Endothelial cell of umbilical vein (primary cell): Measurements from ENCODE around the gene PI4KB. TPM values are rescaled to one million over a fixed set of nuclear protein-coding genes. Genes with fewer than 3 reads are reported as not detected.

ENCODE experiments used
- BruUV-seq: library from RNA; stranded (reverse); fragments of 400-500 nt; replicated peaks from 2 replicates; lab custom pipeline; 2021; lab: Mats Ljungman, UMichigan
- CTCF ChIA-PET: fragments of 300-600, 350-600 bp; sonication (Branson Sonifier 250); formaldehyde crosslinking; loops from one replicate; lab custom pipeline; 2021; ENCODE audit warnings: antibody characterized with exemption, inconsistent platforms; lab: Charles Lee
- POLR2A ChIA-PET: fragments of 300-600, 350-600 bp; sonication (Branson Sonifier 250); formaldehyde crosslinking; loops from one replicate; lab custom pipeline; 2021; ENCODE audit warnings: antibody characterized with exemption, inconsistent platforms; lab: Charles Lee
- DNase-seq: peaks from one replicate; pipeline ENCODE4 v3.0.0-alpha.2; 2011; ENCODE audit warnings: low read depth, low spot score
- FAIRE-seq: peaks from 2 replicates; lab custom pipeline; 2011; peaks lifted over from hg19 to GRCh38; lab: Jason Lieb, UNC
- H2AFZ ChIP-seq: 2 replicates; pipeline ENCODE4 v1.6.0; 2012; ENCODE audit warnings: low read depth, low read length, control low read depth, inconsistent platforms
- H3K27ac ChIP-seq: 2 replicates; pipeline ENCODE4 v1.5.1; 2011; ENCODE audit warnings: low read depth, mild to moderate bottlenecking, control low read depth, low read length, moderate library complexity; ENCODE audit not compliant: insufficient read depth
- H3K27me3 ChIP-seq, 2 experiments: 2 replicates each; pipeline versions ENCODE4 v1.6.0 to v1.6.1; 2011; ENCODE audit warnings: low read length in 2 of 2, mixed read lengths in 1 of 2; ENCODE audit not compliant: control insufficient read depth in 2 of 2, insufficient read depth in 2 of 2
- H3K36me3 ChIP-seq, 2 experiments: 2 replicates in 1 of 2; 3 replicates in 1 of 2; pipeline ENCODE4 v1.5.1; 2011; ENCODE audit warnings: low read length in 2 of 2, mild to moderate bottlenecking in 1 of 2, moderate library complexity in 1 of 2; ENCODE audit not compliant: control insufficient read depth in 2 of 2, insufficient read depth in 2 of 2; ENCODE audit errors: extremely low read depth in 1 of 2
- H3K4me1 ChIP-seq: 3 replicates; pipeline ENCODE4 v1.5.1; 2011; ENCODE audit warnings: mild to moderate bottlenecking, low read length; ENCODE audit not compliant: control insufficient read depth, insufficient read depth; ENCODE audit errors: extremely low read depth
- H3K4me2 ChIP-seq: 2 replicates; pipeline ENCODE4 v1.6.1; 2011; ENCODE audit warnings: low read length, control low read depth, mixed read lengths; ENCODE audit not compliant: insufficient read depth
- H3K4me3 ChIP-seq, 3 experiments: fragments of 200-600 bp in 1 of 3; sonication (generic), shearing (Covaris generic) in 1 of 3; replicated peaks in 1 of 3; 2 replicates each; pipeline ENCODE4 v1.5.1; 2011 to 2016; ENCODE audit warnings: control low read depth in 3 of 3, low read length in 3 of 3, mild to moderate bottlenecking in 2 of 3, inconsistent platforms in 1 of 3, low read depth in 1 of 3, moderate library complexity in 1 of 3; ENCODE audit not compliant: insufficient read depth in 1 of 3
- H3K79me2 ChIP-seq: 2 replicates; pipeline ENCODE4 v1.6.0; 2012; ENCODE audit warnings: low read length, inconsistent platforms; ENCODE audit not compliant: control insufficient read depth, insufficient read depth
- H3K9ac ChIP-seq: replicated peaks from 2 replicates; pipeline ENCODE3; 2011; ENCODE audit warnings: low read length, control low read depth; ENCODE audit not compliant: insufficient read depth; ENCODE audit errors: extremely low read depth
- H3K9me1 ChIP-seq: replicated peaks from 3 replicates; pipeline ENCODE4 v1.6.0; 2011; ENCODE audit warnings: mild to moderate bottlenecking, low read length; ENCODE audit not compliant: control insufficient read depth, insufficient read depth; ENCODE audit errors: extremely low read depth
- H3K9me3 ChIP-seq: replicated peaks from 2 replicates; pipeline ENCODE4 v1.5.1; 2012; ENCODE audit warnings: low read length, inconsistent platforms; ENCODE audit not compliant: control insufficient read depth, insufficient read depth
- H4K20me1 ChIP-seq: replicated peaks from 2 replicates; pipeline ENCODE3; 2011; ENCODE audit warnings: mild to moderate bottlenecking, low read length; ENCODE audit not compliant: control insufficient read depth, insufficient read depth; ENCODE audit errors: extremely low read depth
- EZH2 ChIP-seq: IDR thresholded peaks from 2 replicates; pipeline ENCODE4 v1.6.1; 2012; ENCODE audit warnings: borderline replicate concordance, low read depth, mild to moderate bottlenecking, moderate library complexity, low read length, inconsistent platforms; ENCODE audit not compliant: severe bottlenecking
- FOS ChIP-seq: IDR thresholded peaks from 2 replicates; pipeline ENCODE4 v1.6.1; 2011; ENCODE audit warnings: mild to moderate bottlenecking, low read length, moderate library complexity, borderline replicate concordance; ENCODE audit not compliant: insufficient read depth
- GATA2 ChIP-seq: IDR thresholded peaks from 2 replicates; pipeline ENCODE4 v1.7.0; 2011; ENCODE audit warnings: low read depth, mild to moderate bottlenecking, moderate library complexity, mixed read lengths, low read length; ENCODE audit not compliant: insufficient read length, insufficient read depth
- JUN ChIP-seq: IDR thresholded peaks from 2 replicates; pipeline ENCODE4 v1.6.1; 2011; ENCODE audit warnings: borderline replicate concordance, low read depth; ENCODE audit not compliant: insufficient read length, insufficient read depth
- MYC ChIP-seq: IDR thresholded peaks from one replicate; pipeline ENCODE4 v1.6.1; 2011; ENCODE audit warnings: mild to moderate bottlenecking, low read depth, low read length
- POLR2A ChIP-seq: IDR thresholded peaks from 2 replicates; pipeline ENCODE4 v1.6.1; 2012; ENCODE audit warnings: low read depth, mild to moderate bottlenecking, control low read depth, low read length
- POLR2AphosphoS5 ChIP-seq: IDR thresholded peaks from 2 replicates; pipeline ENCODE4 v1.6.1; 2012; ENCODE audit warnings: low read depth, mild to moderate bottlenecking, control low read depth, low read length, moderate library complexity; ENCODE audit not compliant: insufficient read depth
- dilution Hi-C: fragments of 300-500 bp; cut with MboI; formaldehyde crosslinking; loops from one replicate; pipeline ENCODE4 v1.15.0; 2019; ENCODE audit warnings: low sequenced_read_pairs; ENCODE audit not compliant: extremely low pct_ligation_motif_present
- intact Hi-C: fragments of 100-400 bp; cut with micrococcal nuclease; formaldehyde crosslinking; loops from one replicate; pipeline ENCODE4 v1.10.0; 2022
- polyA plus RNA-seq, 4 experiments: library from polyadenylated mRNA; depleted of rRNA in 3 of 4; stranded (reverse) in 3 of 4; unstranded in 1 of 4; fragments of >200 nt; gene quantifications; 2 replicates each; pipeline versions ENCODE4 v1.2.1 to v1.2.3, GENCODE V29; 2011 to 2012; ENCODE audit warnings: missing spikeins in 1 of 4
- total RNA-seq: library from RNA; stranded (reverse); gene quantifications from 2 replicates; pipeline ENCODE4 v1.2.3, GENCODE V29; 2021
- TF ChIP-seq, protein P1 (sequence below): IDR thresholded peaks from 2 replicates; pipeline ENCODE4 v1.6.1; 2011; ENCODE audit not compliant: insufficient read depth, insufficient read length
- TF ChIP-seq, protein P2 (sequence below), 2 donors: IDR thresholded peaks; 1 replicate in 1 of 2; 2 replicates in 1 of 2; pipeline ENCODE4 v1.5.1; 2011; ENCODE audit warnings: low read length in 2 of 2, mild to moderate bottlenecking in 2 of 2, moderate library complexity in 2 of 2, control low read depth in 1 of 2, inconsistent platforms in 1 of 2, low read depth in 1 of 2; ENCODE audit not compliant: insufficient read depth in 1 of 2; ENCODE audit errors: extremely low read depth in 1 of 2

The PI4KB gene
- total and polyA plus RNA-seq, 2 donors (not counting 3 experiments of a cell fraction or from before 2014, with no cell fraction given) = 60.9 to 67.8 TPM

DNA sequence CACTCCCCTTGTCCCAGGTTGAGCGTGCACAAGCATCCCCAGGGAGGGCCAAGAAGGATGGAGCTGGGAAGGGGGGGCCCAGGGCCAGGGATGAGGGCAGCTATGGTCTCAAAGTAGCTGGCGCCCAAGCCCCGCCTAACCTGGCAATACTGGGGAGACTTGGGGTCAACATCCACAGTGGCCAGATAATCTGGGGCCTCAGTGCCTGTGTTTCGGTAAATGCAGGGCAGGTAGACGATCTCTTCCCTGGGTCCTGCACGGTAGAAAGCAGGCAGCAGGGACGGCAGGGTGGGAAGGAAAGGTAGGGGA is 42.0 kb upstream of the PI4KB start:
- Histone ChIP-seq H3K27ac (no peak overlapping the region), H3K79me2 (no peaks in the 10 kb centered on the region), H3K36me3 (no peaks in the 10 kb centered on the region), H3K9me1 (no peaks in the 10 kb centered on the region), H3K9me3 (no peaks in the 10 kb centered on the region), H3K27me3 (no peaks in the 10 kb centered on the region), H2AFZ (no peak overlapping the region), H4K20me1 (no peaks in the 10 kb centered on the region), H3K4me2 (no peak overlapping the region), H3K4me1 (peaks cover 8% of the 10 kb centered on the region), H3K4me3 (no peak overlapping the region), H3K9ac (no peak overlapping the region)
- FAIRE-seq (no peak), DNase-seq (no peak)
- TF ChIP-seq POLR2AphosphoS5 = no peak
- TF ChIP-seq EZH2 = no peak
- TF ChIP-seq, protein P1, sequence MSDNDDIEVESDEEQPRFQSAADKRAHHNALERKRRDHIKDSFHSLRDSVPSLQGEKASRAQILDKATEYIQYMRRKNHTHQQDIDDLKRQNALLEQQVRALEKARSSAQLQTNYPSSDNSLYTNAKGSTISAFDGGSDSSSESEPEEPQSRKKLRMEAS = no peak
- TF ChIP-seq, protein P2, sequence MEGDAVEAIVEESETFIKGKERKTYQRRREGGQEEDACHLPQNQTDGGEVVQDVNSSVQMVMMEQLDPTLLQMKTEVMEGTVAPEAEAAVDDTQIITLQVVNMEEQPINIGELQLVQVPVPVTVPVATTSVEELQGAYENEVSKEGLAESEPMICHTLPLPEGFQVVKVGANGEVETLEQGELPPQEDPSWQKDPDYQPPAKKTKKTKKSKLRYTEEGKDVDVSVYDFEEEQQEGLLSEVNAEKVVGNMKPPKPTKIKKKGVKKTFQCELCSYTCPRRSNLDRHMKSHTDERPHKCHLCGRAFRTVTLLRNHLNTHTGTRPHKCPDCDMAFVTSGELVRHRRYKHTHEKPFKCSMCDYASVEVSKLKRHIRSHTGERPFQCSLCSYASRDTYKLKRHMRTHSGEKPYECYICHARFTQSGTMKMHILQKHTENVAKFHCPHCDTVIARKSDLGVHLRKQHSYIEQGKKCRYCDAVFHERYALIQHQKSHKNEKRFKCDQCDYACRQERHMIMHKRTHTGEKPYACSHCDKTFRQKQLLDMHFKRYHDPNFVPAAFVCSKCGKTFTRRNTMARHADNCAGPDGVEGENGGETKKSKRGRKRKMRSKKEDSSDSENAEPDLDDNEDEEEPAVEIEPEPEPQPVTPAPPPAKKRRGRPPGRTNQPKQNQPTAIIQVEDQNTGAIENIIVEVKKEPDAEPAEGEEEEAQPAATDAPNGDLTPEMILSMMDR (IDR thresholded peaks at IDR 0.05; ENCODE audit: extremely low read depth in 1 of 2, insufficient read depth in 1 of 2, low read depth in 1 of 2, low read length in 2 of 2) = no peak
- TF ChIP-seq MYC = no peak
- no peak for TF ChIP-seq JUN
- no peak for TF ChIP-seq GATA2
- TF ChIP-seq FOS = no peak
- no peak for TF ChIP-seq POLR2A
- BruUV-seq = no TSS peak
- CTCF ChIA-PET = interaction anchor here (2.0 kb wide), 1 partner anchor 29 kb away, joined by 10 read pairs; no protein-coding TSS in a partner anchor
- POLR2A ChIA-PET = no interaction called here
- intact Hi-C loops = no loop called here
- dilution Hi-C loops = no loop called here
